Kidney epithelial cell (primary cell): ENCODE data around the gene RGMA. TPM values are rescaled to one million over a fixed set of nuclear protein-coding genes. Genes with fewer than 3 reads are reported as not detected.

Experiments
- DNase-seq: peaks from one replicate; pipeline ENCODE4 v3.0.0-alpha.2; 2010; ENCODE audit warnings: low read depth
- H3K27me3 ChIP-seq: 2 replicates; pipeline ENCODE4 v1.6.0; 2011; ENCODE audit warnings: low read length; ENCODE audit not compliant: control insufficient read depth, insufficient read depth
- H3K36me3 ChIP-seq: 2 replicates; pipeline ENCODE4 v1.5.1; 2011; ENCODE audit warnings: low read length; ENCODE audit not compliant: control insufficient read depth, insufficient read depth
- H3K4me3 ChIP-seq: 2 replicates; pipeline ENCODE4 v1.5.1; 2011; ENCODE audit warnings: low read depth, mild to moderate bottlenecking, control low read depth, low read length
- CTCF ChIP-seq: IDR thresholded peaks from 2 replicates; pipeline ENCODE4 v1.5.1; 2011; ENCODE audit warnings: mild to moderate bottlenecking, moderate library complexity, low read length, control low read depth, inconsistent platforms; ENCODE audit not compliant: insufficient read depth, poor library complexity, severe bottlenecking
- total RNA-seq: library from RNA; depleted of rRNA; stranded (reverse); fragments of >200 nt; gene quantifications from 2 replicates; pipeline ENCODE4 v1.2.3, GENCODE V29; 2015

RGMA gene
- total RNA-seq, 1 donor from 2014 or later: 0.29 TPM

GRCh38 chr15:92992720-92993119, 96.3 kb downstream of the RGMA start:
- peaks cover 3% of the 10 kb centered on the region for H3K36me3 ChIP-seq
- no peaks in the 10 kb centered on the region for H3K27me3 ChIP-seq
- TF ChIP-seq CTCF: no peak
- H3K4me3 ChIP-seq: no peak overlapping the region
- DNase-seq: no peak

- no peak overlapping the region for H3K4me3 ChIP-seq
- H3K36me3 ChIP-seq: peaks cover 3% of the 10 kb centered on the region
- TF ChIP-seq CTCF: no peak
- DNase-seq: no peak
- no peaks in the 10 kb centered on the region for H3K27me3 ChIP-seq
Measured at GRCh38 chr15:92990031-92990430, 99.0 kb downstream of the RGMA start.

GRCh38 chr15:92989470-92989869, 99.5 kb downstream of the RGMA start:
- Histone ChIP-seq H3K36me3 (peaks cover 3% of the 10 kb centered on the region), H3K4me3 (no peak overlapping the region), H3K27me3 (no peaks in the 10 kb centered on the region)
- DNase-seq: no peak
- TF ChIP-seq CTCF: no peak

Other genes with a start within 250 kb of the RGMA start
- 54.2 and 54.3 TPM in 2 replicates for gene CHD2, start 188.9 kb downstream of the RGMA start, total RNA-seq